NB4 (cell line): ENCODE measurements around the gene MIDN.

Experiments
- MAX ChIP-seq: IDR thresholded peaks from 2 replicates; pipeline ENCODE4 v1.6.1; 2011; ENCODE audit warnings: low read depth, low read length
- POLR2A ChIP-seq: IDR thresholded peaks from 2 replicates; pipeline ENCODE4 v1.6.1; 2011; ENCODE audit warnings: mild to moderate bottlenecking; ENCODE audit not compliant: insufficient read length; ENCODE audit errors: extremely low read depth
- TF ChIP-seq, protein P1 (sequence below): IDR thresholded peaks from one replicate; pipeline ENCODE4 v1.5.1; 2012; ENCODE audit warnings: low read depth, low read length

DNA sequence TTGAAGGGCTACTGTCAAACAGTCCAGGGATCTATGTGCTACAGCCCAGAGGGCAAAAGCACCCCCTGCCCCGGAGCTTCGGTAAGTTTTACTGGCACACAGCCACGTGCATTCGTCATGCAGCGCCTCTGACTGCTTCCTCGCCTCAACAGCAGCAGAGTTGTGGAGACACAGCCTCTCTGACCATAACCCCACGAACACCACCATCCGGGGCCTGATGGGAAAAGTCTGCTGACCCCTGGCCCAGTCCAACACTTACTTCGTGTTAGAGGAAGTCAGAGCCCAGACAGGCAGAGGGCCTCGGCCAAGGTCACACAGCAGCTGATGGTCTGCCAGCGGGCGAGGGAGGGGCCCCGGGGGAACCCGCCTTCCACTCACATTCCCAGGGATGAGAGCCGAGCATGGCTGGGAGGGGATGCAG, 15.7 kb upstream of the MIDN start:
- TF ChIP-seq MAX = no peak
- no peak for TF ChIP-seq POLR2A
- TF ChIP-seq, protein P1, sequence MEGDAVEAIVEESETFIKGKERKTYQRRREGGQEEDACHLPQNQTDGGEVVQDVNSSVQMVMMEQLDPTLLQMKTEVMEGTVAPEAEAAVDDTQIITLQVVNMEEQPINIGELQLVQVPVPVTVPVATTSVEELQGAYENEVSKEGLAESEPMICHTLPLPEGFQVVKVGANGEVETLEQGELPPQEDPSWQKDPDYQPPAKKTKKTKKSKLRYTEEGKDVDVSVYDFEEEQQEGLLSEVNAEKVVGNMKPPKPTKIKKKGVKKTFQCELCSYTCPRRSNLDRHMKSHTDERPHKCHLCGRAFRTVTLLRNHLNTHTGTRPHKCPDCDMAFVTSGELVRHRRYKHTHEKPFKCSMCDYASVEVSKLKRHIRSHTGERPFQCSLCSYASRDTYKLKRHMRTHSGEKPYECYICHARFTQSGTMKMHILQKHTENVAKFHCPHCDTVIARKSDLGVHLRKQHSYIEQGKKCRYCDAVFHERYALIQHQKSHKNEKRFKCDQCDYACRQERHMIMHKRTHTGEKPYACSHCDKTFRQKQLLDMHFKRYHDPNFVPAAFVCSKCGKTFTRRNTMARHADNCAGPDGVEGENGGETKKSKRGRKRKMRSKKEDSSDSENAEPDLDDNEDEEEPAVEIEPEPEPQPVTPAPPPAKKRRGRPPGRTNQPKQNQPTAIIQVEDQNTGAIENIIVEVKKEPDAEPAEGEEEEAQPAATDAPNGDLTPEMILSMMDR = no peak
